ENCODE data around the gene MYOCD. TPM values are rescaled to one million over a fixed set of nuclear protein-coding genes. Genes with fewer than 3 reads are reported as not detected.

Gene MYOCD
- total RNA-seq, 6 experiments from 2014 or later: 0.07 to 2.4 (median 0.11) TPM

DNA sequence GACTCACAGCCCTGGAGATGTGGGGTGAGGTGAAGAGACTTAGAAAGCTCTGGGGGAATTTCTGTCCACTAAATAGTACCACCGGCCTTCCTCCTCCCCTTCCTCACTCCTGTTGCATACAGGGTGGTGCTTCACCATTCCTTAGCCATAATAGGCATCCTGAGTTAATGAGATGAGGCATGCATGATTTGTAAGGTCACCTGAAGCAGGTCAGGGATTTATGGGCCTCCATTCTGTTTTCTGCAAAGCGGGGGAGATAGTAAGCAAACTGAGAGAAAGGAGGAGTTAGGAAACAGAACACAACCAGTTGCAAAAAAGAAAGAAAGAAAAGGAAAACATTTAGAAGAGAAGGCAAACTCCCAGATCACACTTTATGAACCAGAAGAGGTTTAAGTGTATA is 9.3 kb upstream of the MYOCD start:
- H3K4me3 ChIP-seq: no peak overlapping the region
- H3K27ac ChIP-seq: no peak overlapping the region
- TF ChIP-seq POLR2A (IDR thresholded peaks at IDR 0.05): no peak
- no peak for TF ChIP-seq CTCF (IDR thresholded peaks at IDR 0.05)
- intact Hi-C loops (cut with DNase I): no loop called here
- H3K27me3 ChIP-seq: no peaks in the 10 kb centered on the region
- H3K36me3 ChIP-seq: no peaks in the 10 kb centered on the region
- H3K4me1 ChIP-seq: no peaks in the 10 kb centered on the region
- H3K9me3 ChIP-seq: no peaks in the 10 kb centered on the region
- 67% methylated on average over 2 of the region's 2 CpGs for WGBS (ENCODE audit: insufficient coverage, low coverage, low lambda C conversion rate, missing lambda C conversion rate)
- ATAC-seq (no peak), DNase-seq (no peak)

DNA sequence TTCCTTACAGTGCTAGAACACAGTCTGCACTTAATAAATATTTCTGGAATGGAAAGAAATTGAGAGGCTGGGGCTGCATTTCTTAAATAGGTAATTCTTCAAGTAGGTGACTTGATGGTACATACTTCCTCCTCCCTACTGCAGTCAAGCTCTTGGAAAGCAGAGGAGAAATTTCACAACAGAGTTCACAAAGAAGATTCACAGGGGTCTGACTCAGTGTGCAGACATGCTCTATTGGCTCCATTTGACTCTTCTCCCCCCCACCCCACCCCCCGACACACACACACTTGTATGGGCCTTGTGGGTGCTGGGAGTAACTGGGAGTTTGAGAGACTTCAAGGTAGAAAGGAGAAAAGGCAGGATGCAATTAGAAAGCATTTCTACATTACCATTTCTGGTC is 6.2 kb upstream of the MYOCD start:
- no peaks in the 10 kb centered on the region for H3K36me3 ChIP-seq
- DNase-seq (no peak), ATAC-seq (no peak)
- H3K9me3 ChIP-seq: no peaks in the 10 kb centered on the region
- intact Hi-C loops (cut with DNase I): no loop called here
- 67% methylated on average over 1 of the region's 1 CpG for WGBS (ENCODE audit: insufficient coverage, low coverage, low lambda C conversion rate, missing lambda C conversion rate)
- H3K27me3 ChIP-seq: no peaks in the 10 kb centered on the region
- no peak overlapping the region for H3K27ac ChIP-seq
- TF ChIP-seq CTCF (IDR thresholded peaks at IDR 0.05) (no peak), POLR2A (IDR thresholded peaks at IDR 0.05) (no peak)
- no peak overlapping the region for H3K4me3 ChIP-seq
- H3K4me1 ChIP-seq: no peaks in the 10 kb centered on the region

DNA sequence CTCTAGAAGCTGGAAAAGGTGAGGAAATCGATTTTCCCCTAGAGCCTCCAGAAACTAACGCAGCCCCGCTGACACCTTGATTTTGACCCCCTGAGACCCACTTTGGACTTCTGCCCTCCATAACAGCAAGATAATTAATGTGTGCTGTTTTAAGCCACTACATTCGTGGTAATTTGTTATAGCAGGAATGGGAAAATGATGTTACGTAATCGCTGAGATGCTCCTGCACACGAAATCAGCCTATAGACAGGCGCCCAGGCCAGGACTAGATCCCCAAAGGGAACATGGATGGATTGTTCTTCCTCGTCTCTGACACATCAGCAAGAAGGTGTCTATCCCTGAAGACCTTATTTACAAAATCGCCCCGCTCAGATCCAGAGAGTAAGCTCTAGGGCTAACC is 1.4 kb upstream of the MYOCD start:
- no peaks in the 10 kb centered on the region for H3K36me3 ChIP-seq
- intact Hi-C loops (cut with DNase I): no loop called here
- peaks cover 0 to 26% of the 10 kb centered on the region in 2 donors for H3K27me3 ChIP-seq
- TF ChIP-seq CTCF (IDR thresholded peaks at IDR 0.05): no peak
- no peak for TF ChIP-seq POLR2A (IDR thresholded peaks at IDR 0.05)
- WGBS (ENCODE audit: insufficient coverage, low coverage, low lambda C conversion rate, missing lambda C conversion rate): 49% methylated on average over 11 of the region's 11 CpGs
- H3K27ac ChIP-seq: no peak overlapping the region
- DNase-seq (no peak), ATAC-seq (no peak)
- peaks cover 0 to 8% (median 0%) of the 10 kb centered on the region in 4 donors for H3K4me1 ChIP-seq
- H3K4me3 ChIP-seq: no peak overlapping the region
- no peaks in the 10 kb centered on the region for H3K9me3 ChIP-seq

GRCh38 chr17:12664894-12665262 is 812 bp upstream of the MYOCD start:
- H3K27ac ChIP-seq: no peak overlapping the region
- DNase-seq (no peak), ATAC-seq (no peak)
- peaks cover 0 to 8% (median 0%) of the 10 kb centered on the region in 4 donors for H3K4me1 ChIP-seq
- WGBS (ENCODE audit: insufficient coverage, low coverage, low lambda C conversion rate, missing lambda C conversion rate): 6% methylated on average over 11 of the region's 11 CpGs
- H3K4me3 ChIP-seq: peak overlapping the region; percentile 7 to 36 (median 31)
- H3K9me3 ChIP-seq: no peaks in the 10 kb centered on the region
- no peaks in the 10 kb centered on the region for H3K36me3 ChIP-seq
- peaks cover 0 to 26% of the 10 kb centered on the region in 2 donors for H3K27me3 ChIP-seq
- TF ChIP-seq POLR2A (IDR thresholded peaks at IDR 0.05) (no peak), CTCF (IDR thresholded peaks at IDR 0.05) (no peak)
- intact Hi-C loops (cut with DNase I): no loop called here

DNA sequence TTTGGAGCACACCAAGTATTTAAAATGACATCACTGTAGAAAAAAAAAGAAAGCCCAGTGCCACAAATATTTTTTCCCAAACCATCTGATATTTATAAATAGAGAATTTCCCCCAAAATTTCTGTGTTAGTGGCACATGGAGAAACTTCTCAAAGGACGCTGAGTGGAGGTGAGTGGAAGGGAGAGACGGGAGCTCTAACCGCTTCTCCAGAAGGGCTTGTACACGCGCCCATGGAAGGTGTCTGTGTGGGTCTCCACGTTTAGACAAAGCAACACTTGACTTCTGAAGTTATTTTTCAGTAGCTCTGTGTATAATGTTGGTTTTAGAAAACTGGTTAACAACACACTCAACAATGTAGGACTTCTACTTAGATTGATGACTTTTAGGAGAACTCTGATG is 1.0 kb downstream of the MYOCD start:
- no peak overlapping the region for H3K27ac ChIP-seq
- no peak for DNase-seq
- no peak for ATAC-seq
- H3K4me1 ChIP-seq: peaks cover 0 to 8% (median 0%) of the 10 kb centered on the region in 4 donors
- intact Hi-C loops (cut with DNase I): no loop called here
- no peaks in the 10 kb centered on the region for H3K9me3 ChIP-seq
- no peaks in the 10 kb centered on the region for H3K36me3 ChIP-seq
- H3K4me3 ChIP-seq: no peak overlapping the region
- 71% methylated on average over 6 of the region's 6 CpGs for WGBS (ENCODE audit: insufficient coverage, low coverage, low lambda C conversion rate, missing lambda C conversion rate)
- TF ChIP-seq CTCF (IDR thresholded peaks at IDR 0.05): no peak
- no peak for TF ChIP-seq POLR2A (IDR thresholded peaks at IDR 0.05)
- H3K27me3 ChIP-seq: peaks cover 0 to 29% of the 10 kb centered on the region in 2 donors

All from right lobe of liver (tissue), 6 donors.